Brain pericyte (primary cell): Measurements from ENCODE around the gene D2HGDH.
"Not testable (repeated sequence)": the region's sequence is repeated elsewhere in the genome, so short reads cannot be mapped to it uniquely, and the experiment has no call there.

Source experiments
- DNase-seq: peaks from one replicate; pipeline ENCODE4 v3.0.0-alpha.2; 2012; ENCODE audit warnings: low read depth, low spot score

Gene D2HGDH

GRCh38 chr2:241791385-241791784 is 57.0 kb downstream of the D2HGDH start:
- not testable (repeated sequence) for DNase-seq

GRCh38 chr2:241793385-241793784 is 59.0 kb downstream of the D2HGDH start:
- DNase-seq: no peak

- no peak for DNase-seq
Observed at GRCh38 chr2:241794250-241794823, 59.9 kb downstream of the D2HGDH start.

GRCh38 chr2:241795021-241795999 is 60.9 kb downstream of the D2HGDH start:
- DNase-seq: no peak

- no peak for DNase-seq
Observed at GRCh38 chr2:241796209-241796608, 61.8 kb downstream of the D2HGDH start.

GRCh38 chr2:241796610-241797138 is 62.2 kb downstream of the D2HGDH start:
- no peak for DNase-seq

GRCh38 chr2:241797441-241798080 is 63.1 kb downstream of the D2HGDH start:
- no peak for DNase-seq

- no peak for DNase-seq
Observed at GRCh38 chr2:241798081-241798630, 63.7 kb downstream of the D2HGDH start.

- no peak for DNase-seq
Observed at GRCh38 chr2:241798631-241799521, 64.4 kb downstream of the D2HGDH start.

GRCh38 chr2:241799522-241800197 is 65.2 kb downstream of the D2HGDH start:
- no peak for DNase-seq

GRCh38 chr2:241800198-241800903 is 65.9 kb downstream of the D2HGDH start:
- not testable (repeated sequence) for DNase-seq

- DNase-seq: no peak
Observed at GRCh38 chr2:241801611-241802420, 67.4 kb downstream of the D2HGDH start.

GRCh38 chr2:241802421-241803318 is 68.2 kb downstream of the D2HGDH start:
- no peak for DNase-seq

GRCh38 chr2:241803387-241804325 is 69.2 kb downstream of the D2HGDH start:
- DNase-seq: no peak

GRCh38 chr2:241804326-241805229 is 70.1 kb downstream of the D2HGDH start:
- no peak for DNase-seq
